ENCODE results near the gene MAB21L4.

Gene MAB21L4

DNA sequence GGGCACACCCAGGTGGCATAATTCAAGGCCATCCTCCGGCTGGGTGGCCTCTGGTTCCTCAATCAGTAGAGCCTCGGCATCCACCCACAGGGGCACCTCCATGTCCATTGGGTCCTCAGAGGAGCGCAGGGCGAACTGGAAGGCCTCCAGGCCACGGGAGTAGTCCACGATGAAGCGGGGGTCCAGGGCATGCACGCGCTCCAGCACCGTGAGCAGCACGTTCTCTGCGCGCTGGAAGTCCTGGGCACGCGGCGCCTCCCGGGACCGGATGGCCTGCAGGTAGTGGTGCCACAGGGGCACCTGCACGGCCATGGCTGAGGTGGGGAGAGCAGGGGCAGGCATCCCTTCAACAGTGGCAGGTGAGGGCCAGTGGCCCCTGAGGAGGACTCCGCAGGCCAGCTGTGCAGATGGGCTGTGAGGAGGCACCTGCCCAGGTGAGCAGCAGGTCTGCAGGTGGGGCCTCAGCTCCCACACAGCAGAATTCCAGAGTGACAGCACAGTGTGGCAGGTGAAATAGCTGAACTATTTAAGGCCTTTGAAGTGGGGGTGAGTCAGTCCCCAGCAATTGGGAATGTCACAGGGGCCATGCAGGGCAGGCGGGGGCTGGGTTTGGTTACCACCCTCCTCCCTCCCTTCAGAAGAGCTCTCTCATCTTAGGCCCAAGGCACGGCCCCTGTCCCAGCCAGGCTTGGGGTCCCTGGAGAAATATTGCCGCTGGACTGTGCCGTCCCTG, at the start of gene MAB21L4:
TSS of gene MAB21L4 (minus strand) at position 501 of the 733 bp plus-strand sequence. CDS start at position 342, 159 bp downstream.
- DNase-seq (ENCODE audit: low spot score), result no peak

DNA sequence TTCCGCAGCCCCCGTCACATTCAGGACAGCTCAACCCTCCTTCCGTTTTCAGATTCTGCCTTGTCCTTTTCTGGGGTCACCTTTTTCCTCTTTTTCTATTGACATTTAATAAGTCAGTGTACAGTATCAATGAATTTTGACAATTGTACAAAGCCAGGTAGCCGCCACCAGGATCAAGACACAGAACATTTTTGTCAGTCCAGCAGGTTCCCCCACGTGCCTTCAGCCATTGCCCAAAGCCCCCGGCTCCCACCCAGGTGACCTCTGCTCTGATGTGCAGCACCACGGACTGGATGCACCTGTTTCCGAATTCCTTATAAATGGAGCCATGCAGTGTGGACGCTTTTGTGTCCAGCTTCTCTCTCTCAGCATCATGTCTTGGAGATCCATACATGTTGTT, 40.1 kb upstream of the MAB21L4 start:
- DNase-seq (ENCODE audit: low spot score), result no peak

DNA sequence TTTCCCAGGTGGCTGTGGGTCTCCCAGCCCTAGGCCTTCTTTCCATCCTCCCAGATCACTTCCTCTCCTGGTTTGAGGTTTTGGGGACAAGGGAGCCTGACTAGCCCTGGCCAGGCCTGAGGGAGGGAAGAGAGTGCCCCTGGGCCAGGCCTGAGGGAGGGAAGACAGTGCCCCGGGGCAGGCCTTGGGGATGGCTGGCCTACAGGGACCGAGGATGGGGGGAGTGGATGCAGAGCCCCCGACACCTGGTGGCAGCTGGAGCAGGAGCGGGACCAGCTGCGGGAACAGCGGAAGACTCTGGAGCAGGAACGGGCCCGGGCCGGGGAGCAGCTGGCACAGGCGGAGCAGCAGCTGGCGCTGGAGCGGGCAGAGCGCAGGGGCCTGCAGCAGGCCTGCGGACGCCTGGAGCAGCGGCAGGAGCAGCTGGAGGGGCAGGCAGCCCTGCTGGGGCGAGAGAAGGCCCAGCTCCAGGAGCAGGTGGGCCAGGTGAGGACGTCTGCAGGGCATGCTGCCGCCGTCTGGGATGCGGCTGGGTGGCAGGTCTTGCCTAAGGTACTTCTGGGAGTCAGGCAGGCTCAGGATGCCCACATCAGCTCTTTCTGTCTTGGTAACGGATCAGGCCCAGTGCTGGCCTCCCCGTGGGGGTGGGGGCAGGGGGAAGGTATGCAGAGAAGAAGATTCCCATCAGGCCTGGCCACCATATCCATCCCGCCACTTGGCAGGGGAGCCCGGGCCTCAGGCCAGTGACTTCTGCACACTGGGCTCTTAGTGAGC, 39.3 kb upstream of the MAB21L4 start:
- DNase-seq (ENCODE audit: low spot score), result no peak

DNA sequence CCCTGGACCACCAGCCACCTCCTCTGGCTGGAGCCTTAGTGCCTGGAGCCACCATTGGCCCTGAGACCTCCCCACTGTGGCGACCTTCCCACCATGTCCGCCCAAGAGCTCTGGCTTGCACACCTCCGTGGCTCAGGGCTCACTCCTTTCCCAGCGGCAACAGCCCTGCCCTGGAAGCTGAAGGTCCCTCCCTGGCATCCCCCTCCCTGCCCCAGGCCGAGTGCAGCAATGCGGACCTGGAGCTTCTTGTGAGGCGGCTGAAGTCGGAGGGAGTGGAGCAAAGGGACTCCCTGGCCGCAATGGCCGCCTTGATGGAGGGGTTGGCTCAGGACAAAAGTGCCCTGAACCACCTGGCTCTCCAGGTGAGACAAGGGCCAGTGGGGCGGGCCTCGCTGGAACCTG, 38.7 kb upstream of the MAB21L4 start:
- DNase-seq (ENCODE audit: low spot score), result no peak

DNA sequence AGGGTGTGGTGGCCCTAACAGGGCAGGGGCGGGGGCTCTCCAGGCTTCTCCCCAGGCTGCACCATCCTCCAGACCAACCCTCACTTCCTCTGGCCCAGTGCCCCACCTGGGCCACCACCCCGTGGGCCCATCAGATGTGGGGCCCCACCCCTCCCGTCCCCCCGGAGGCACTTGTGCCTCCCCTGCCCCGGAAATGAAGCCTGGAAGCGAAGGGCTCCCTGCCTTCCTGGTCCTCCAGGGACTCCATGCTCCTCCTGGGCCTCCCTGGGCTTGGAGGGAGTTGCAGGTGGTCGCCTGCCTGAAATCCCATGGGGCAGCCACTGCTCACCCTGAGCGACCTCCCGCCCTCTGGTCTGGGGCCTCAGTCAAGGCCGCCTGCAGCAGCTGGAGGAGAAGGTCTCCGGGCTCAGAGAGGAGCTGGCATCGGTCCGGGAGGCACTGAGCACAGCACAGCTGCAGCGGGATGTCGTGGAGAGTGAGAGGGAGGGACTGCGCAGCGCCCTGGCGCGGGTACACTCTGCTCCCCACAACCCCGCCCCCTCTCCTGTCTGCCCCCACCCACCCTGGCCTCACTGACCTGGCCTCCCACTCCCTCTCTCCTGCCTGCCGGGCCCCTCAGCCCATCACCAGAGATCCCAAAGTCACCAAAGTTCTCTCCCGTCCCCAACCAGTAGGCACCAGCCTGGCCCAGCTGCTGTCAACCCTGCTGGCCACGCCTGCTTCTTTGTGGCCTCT, 38.2 kb upstream of the MAB21L4 start:
- DNase-seq (ENCODE audit: low spot score), result no peak

DNA sequence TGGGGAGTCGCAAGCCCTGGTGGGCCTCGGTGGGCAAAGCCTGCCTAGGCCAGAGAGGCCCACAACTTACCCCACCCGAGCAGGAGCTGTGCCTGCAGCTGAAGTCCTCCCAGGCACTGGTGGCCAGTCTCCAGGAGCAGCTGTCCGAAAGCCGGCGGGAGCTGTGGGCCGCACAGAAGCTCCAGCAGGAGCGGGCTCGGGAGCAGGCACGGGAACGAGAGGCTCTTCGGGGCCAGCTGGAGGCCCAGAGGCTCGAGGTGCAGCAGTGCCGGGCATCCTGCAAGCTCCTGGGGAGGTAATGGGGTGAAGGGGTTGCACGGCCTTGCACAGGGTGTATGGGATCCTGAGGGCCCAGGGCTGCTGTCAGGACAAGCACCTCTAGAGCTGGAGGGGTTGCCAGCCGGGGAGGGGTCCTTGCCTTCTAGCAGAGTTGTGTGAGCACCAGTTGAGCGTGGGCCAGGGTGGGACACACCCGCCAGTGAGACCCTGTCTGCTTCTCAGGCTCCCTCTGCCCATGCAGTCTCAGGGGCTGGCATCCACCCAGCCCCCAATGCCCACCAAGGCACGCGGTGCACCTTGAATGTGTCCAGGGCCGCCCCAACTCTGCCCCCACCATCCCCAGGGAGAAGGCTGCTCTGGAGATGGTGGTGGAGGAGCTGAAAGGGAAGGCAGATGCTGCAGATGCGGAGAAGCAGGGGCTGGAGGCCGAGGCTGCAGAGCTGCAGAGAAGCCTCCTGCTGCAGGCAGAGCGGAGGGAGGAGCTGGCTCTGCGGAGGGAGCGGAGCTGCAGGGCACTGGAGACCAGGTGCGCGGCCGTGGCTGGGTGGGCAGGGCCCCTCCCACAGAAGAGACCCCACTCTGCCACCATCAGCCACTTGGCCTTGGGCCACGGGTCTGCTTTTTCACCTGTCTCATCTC, 37.4 kb upstream of the MAB21L4 start:
- DNase-seq (ENCODE audit: low spot score), result no peak

DNA sequence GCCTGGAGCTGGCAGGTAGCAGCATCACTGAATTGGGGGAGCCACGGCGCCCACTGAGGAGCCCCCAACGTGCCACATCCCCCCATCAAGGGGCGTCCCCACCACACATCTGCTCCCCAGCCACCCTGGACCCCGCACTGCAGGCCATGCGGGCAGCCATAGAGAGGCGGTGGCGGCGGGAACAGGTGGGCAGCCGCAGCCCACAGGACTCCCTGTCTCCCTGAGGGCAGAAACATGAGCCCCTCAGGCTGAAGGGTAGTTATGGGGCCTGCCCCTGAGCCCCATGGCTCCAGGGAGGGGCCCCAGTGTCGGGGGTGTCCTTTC, 36.7 kb upstream of the MAB21L4 start:
- DNase-seq (ENCODE audit: low spot score), result no peak

DNA sequence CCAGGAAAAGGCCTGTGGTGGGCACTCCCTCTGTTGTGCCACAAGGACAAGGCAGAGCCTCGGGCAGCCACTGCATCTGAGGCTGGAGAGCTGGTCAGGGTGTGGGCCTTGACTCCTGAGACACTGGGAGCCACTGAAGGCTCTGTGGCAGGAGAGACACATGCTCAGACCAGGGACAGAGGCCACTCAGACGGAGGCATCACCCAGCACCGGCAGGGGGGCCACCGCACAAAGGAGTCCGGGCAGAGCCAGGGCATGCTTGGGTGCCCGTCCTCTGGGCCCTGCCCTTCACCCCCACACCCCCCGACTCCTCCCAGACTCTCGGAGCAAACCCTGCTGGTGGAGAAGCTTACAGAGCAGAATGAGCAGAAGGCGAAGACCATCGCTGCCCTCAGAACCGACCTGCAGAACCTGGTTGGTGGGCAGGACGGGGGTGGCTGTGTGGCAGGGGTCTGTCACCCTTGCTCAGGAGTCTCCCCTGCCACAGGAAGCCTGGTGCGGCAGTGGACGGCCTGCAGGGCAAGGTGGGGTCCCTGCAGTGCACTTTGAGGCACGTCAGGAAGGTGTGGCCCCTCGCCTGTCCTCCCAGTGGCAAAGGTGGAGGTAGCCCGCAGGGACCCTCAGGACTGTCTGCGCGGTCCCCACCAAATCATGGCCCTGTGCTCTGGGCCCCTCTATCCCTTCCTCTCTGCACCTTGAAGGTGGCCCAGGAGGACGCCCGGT, 36.2 kb upstream of the MAB21L4 start:
- DNase-seq (ENCODE audit: low spot score), result no peak

DNA sequence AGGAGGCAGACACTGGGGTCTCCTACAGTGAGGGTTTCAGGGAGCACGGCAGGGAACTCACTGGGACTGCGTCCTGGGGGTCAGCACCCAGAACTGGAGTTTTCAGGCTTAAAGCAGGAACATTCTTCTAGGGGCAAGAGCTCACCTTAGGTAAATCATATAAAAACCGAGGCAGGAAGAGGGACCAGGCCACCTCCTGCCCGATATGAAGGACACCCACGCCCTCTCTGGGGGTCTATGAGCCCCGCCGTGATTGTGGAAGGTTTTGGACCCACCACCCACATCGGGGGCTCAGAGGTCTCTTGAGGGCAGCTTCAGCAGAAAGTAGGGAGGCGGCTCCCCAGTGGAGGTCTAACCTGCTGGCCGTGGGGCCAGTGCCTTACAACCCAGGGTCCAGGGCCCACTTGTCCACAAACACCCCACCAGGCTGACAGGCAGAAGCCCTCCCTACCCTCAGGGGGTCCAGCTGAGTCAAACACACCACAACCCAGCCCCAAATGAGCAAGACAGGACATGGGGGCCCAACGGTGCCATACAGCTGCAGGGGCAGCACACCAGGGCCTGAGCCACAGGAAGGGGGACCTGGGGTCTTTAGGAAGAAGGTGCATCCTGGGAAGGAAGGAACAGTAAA, 35.5 kb upstream of the MAB21L4 start:
- DNase-seq (ENCODE audit: low spot score), result no peak

DNA sequence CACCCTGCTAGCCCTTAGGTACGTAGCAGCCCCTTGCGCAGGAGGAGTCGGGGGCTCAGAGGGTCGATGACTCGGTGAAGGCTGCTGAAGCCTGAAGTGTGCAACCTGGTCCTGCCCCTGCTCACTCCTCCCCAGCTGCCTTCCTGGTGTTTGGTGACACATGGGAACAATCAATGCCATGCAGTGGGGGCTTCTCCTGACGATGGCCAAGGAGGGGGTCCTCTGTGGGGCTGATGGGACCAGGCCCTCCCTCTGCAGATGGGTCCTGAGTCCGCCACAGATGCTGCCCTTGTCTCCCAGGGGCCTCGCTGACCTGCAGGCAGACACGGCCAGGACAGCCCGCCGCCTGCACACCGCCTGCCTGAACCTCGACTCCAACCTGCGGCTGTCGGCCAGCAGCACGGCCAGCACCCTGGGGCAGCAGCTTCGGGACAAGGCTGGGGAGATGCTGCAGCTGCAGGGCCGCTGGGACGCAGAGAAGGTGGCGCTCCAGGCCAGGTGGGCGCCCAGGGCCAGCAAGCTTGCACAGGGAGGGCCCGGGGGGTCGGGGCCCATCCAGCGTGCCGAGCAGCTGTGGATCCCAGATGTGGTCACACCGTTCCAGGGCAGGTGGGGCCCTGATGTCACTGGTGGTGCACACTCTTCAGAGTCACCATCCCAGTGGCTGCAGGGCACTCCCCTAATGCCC, 34.8 kb upstream of the MAB21L4 start:
- no peak for DNase-seq (ENCODE audit: low spot score)

DNA sequence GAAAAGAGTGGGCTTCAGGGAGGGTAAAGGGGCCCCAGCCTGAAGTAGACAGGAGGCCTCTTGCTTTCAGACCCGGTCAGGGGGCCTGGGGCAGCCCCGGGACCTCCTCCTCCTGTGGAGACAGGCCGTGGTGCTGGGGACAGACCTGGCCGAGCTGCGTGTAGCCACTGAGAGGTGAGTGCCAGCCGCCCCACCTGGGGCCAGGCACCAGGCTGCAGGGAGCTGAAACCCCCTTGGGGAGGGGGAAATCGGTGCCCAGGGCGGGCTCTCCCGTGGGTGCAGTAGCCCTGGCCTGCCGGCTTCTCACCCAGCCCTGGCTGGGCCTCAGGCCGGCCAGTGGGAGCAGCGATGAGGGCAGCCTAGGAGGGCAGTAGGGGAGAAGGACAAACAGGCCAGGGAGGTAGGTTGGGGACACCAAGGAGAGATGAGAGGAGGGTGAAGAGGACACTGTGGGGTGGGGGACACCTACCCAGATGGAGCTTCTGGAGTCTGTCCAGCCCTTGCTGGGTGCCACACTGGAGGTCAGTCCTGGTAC, 34.2 kb upstream of the MAB21L4 start:
- no peak for DNase-seq (ENCODE audit: low spot score)

DNA sequence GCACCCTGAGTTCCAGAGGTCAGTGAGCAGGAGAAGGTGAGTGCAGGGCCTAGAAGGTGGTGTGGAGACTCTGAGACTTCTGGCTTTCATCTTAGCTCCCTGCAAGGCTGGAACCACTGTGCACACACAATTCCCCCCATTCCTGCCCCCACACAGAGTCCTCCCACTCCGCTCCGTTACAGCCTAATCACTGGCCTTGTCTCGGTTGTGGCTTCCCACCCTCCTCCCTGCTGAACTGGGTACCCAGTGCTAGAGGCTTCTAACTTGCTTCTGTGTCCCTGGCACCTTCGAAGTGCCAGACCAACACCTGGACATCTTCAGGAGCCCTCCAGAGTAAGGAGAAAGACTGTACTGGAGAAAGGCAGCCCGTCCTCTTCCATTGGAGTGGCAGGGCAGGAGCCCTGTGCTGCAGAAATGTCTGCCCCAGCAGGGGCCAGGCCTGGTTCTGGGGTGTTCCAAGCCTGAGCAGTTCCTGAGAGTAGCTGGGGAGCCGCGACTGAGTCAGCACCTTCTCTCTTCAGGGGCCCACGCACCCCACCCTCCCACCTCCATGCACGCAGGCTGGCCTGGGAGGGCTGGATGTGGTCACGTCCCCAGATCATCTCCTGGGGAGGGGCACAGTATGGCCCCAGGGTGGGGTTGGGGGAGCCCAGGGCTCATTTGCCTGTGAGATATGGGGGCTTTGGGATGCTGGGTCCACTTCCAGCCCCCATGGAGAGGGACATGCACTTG, 33.6 kb upstream of the MAB21L4 start:
- no peak for DNase-seq (ENCODE audit: low spot score)

DNA sequence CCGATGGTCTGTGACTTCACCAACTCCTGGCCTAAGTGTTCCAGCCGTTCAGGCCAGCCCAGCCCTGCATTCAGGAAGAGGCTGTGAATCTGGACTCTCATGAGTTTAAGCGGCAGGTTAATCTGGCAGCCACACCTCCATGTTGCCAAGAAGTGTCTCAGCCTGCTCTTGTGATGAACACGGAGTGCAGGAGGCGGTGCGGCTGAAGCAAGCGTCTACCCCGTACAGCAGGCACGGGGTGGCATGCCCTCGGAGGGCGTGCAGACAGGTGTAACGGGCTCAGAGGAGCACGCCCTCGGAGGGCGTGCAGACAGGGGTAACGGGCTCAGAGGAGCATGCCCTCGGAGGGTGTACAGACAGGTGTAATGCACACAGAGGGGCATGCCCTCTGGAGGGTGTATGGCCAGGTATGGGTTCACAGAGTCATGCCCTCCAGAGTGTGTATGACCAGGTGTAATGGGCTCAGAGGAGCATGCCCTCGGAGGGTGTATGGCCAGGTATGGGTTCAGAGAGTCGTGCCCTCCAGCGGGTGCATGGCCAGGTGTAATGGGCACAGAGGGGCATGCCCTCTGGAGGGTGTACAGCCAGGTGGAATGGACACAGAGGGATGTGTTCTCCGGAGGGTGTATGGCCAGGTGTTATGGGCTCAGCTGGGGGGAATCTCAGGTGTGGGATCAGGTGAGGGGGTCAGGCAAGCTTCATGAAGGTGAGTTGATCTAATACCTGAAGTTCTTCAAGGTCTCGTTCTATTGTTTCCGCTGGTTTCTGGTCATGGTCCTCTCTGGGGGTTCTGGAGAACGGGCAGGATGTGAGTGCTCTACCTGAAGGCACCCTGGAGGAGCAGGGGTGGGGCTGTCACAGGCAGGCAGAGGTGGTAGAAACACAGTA, 32.8 kb upstream of the MAB21L4 start:
- no peak for DNase-seq (ENCODE audit: low spot score)

DNA sequence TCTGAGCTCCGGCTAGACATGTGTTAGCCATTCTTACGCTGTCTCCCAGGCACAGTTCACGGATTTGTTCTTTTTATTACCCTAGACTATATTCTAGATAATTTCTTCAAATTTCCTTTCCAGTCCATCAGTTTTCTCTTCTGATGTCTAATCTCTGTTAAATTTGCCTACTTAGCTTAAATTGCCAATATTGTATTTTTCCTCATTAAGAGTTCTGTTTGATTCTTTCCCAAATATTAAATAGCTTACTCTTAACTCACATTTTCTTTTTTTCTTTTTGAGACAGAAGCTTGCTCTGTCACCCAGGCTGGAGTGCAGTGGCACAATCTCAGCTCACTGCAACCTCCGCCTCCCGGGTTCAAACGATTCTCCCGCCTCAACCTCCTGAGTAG, 31.4 kb upstream of the MAB21L4 start:
- DNase-seq (ENCODE audit: low spot score), result no peak

DNA sequence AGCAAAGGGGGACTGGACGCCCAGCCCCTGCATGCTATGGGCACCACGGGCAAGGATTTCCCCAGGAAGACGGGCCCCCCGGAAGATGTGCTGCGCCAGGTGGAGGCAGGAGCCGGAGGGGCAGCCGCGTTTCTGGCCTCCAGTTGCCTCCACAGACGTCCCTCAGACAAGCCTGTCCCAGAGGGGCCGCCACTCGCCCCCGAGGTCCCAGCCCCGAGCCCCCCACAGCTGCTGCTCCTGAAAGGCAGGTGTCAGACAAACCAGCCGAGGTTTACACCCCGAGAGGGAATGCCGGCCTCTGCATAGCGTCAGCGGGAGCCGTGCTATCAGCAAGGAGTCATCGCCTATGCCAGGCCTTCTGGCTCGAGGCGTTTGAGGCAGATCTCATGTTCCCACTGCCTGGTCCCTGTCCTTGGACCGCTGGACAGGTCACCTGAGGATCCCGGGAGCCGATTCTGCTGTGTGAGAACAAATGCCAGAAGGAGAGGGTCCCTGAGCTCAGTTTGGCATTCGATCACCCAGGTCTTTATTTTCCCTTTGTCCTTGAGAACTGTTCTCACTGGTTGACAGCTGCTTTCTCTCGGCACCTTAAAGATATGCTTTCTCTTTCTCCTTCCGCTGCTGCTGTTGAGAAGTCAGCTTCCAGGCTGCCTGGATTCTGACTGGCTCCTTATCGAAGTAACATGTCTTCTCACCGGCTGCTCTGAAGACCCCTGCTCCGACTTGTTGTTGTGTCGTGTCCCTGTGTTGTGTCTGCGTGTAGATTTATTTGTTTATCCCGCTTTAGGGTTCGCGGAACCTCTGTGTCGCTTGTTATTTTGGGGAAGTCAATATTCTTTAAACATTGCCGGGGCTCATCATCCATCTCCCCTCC, 30.8 kb upstream of the MAB21L4 start:
- no peak for DNase-seq (ENCODE audit: low spot score)

DNA sequence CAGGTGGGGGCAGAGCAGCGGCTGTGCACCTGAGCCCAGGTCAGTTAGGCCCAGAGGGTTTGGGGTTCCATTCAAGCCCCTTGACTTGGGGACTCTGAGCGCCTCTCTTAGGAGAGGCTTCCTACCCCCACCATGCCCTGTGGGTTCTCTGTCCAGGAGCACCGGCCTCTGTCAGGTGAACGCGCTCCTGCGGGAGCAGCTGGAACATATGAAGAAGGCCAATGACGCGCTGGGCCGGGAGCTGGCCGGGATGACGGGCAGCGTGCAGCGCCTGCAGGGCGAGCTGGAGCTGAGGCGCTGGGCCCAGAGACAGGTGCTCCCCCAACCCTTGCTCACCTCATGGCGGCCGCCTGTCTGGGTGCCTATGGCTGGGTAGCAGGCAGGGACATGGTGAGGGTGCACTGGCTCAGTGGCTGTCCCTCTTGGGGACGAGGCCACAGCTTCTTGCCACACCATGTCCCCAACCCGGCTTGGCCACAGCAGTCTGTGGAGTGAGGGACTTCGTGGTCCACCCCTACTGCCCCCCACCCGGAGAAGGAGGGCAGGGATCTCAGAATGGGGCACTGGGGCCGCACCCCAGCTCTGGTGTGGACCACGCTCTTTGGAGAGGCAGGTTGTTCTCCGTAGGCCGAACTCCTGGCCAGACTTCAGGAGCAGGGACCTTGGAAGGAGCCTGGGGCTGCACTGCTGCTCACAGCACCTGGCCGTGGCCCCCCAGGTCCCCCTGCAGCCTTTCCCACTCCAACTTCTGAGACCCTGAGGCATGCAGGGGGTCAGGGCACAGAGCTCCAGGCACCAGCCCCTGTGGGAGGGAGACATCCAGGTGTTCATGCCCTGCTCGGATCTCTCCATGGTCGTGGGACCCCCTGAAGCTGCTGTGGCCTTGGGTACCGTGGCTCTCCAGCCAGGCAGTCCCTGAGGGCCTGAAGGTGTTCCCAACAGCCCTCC, 29.9 kb upstream of the MAB21L4 start:
- DNase-seq (ENCODE audit: low spot score), result no peak
